Neural progenitor cell (in vitro differentiated cells): ENCODE results near the gene PLXNA4. TPM values are rescaled to one million over a fixed set of nuclear protein-coding genes. Genes with fewer than 3 reads are reported as not detected.

Experiments used
- DNase-seq: peaks from one replicate; pipeline ENCODE4 v3.0.0-alpha.2; 2016; ENCODE audit warnings: low spot score
- H2AFZ ChIP-seq: fragments of 200-600 bp; sonication (generic); replicated peaks from 2 replicates; pipeline ENCODE4 v1.6.1; 2016; ENCODE audit warnings: antibody characterized with exemption
- H3F3A ChIP-seq: fragments of 200-600 bp; sonication (generic); 2 replicates; pipeline ENCODE4 v1.6.1; 2016; ENCODE audit warnings: antibody characterized with exemption, low read depth
- H3K27ac ChIP-seq: fragments of 200-600 bp; sonication (generic); 2 replicates; pipeline ENCODE4 v1.5.1; 2016; ENCODE audit warnings: mild to moderate bottlenecking
- H3K27me3 ChIP-seq: fragments of 200-600 bp; sonication (generic); 2 replicates; pipeline ENCODE4 v1.6.1; 2016; ENCODE audit warnings: mild to moderate bottlenecking, moderate library complexity
- H3K36me3 ChIP-seq: fragments of 200-600 bp; sonication (generic); 2 replicates; pipeline ENCODE4 v1.5.1; 2016
- H3K4me1 ChIP-seq: fragments of 200-600 bp; sonication (generic); 2 replicates; pipeline ENCODE4 v1.6.1; 2016; ENCODE audit warnings: mixed run types
- H3K4me2 ChIP-seq: fragments of 200-600 bp; sonication (generic); 2 replicates; pipeline ENCODE4 v1.6.1; 2016
- H3K4me3 ChIP-seq: fragments of 200-600 bp; sonication (generic); 2 replicates; pipeline ENCODE4 v1.5.1; 2016
- H3K79me2 ChIP-seq: fragments of 200-600 bp; sonication (generic); 2 replicates; pipeline ENCODE4 v1.6.1; 2016; ENCODE audit warnings: low read depth
- H3K9ac ChIP-seq: fragments of 200-600 bp; sonication (generic); 2 replicates; pipeline ENCODE4 v1.6.1; 2016
- H3K9me3 ChIP-seq: fragments of 200-600 bp; sonication (generic); 2 replicates; pipeline ENCODE4 v1.5.1; 2016; ENCODE audit warnings: low read depth
- H4K20me1 ChIP-seq: fragments of 200-600 bp; sonication (generic); 2 replicates; pipeline ENCODE4 v1.6.1; 2016; ENCODE audit warnings: low read depth
- H3K27ac Mint-ChIP-seq: 3 replicates; pipeline ENCODE4 v1.8.0; 2021; ENCODE audit warnings: mixed read lengths
- H3K27me3 Mint-ChIP-seq: 2 replicates; pipeline ENCODE4 v1.8.0; 2022; ENCODE audit warnings: low read depth, mild to moderate bottlenecking, inconsistent platforms, moderate library complexity, mixed read lengths; ENCODE audit not compliant: insufficient read depth
- H3K36me3 Mint-ChIP-seq: 3 replicates; pipeline ENCODE4 v1.8.0; 2021; ENCODE audit warnings: mixed read lengths
- H3K4me1 Mint-ChIP-seq: 3 replicates; pipeline ENCODE4 v1.8.0; 2021; ENCODE audit warnings: mixed read lengths
- H3K4me3 Mint-ChIP-seq: 3 replicates; pipeline ENCODE4 v1.8.0; 2021; ENCODE audit warnings: mild to moderate bottlenecking, moderate library complexity, mixed read lengths
- H3K9me3 Mint-ChIP-seq: 3 replicates; pipeline ENCODE4 v1.8.0; 2020; ENCODE audit warnings: mixed read lengths
- CTCF ChIP-seq: fragments of 200-600 bp; sonication (generic); IDR thresholded peaks from 2 replicates; pipeline ENCODE4 v1.5.1; 2017; ENCODE audit warnings: antibody characterized with exemption, mild to moderate bottlenecking
- EZH2 ChIP-seq: fragments of 200-600 bp; sonication (generic); IDR thresholded peaks from 2 replicates; pipeline ENCODE4 v1.6.1; 2017; ENCODE audit warnings: antibody characterized with exemption, mild to moderate bottlenecking, moderate library complexity
- EZH2phosphoT487 ChIP-seq: fragments of 200-600 bp; sonication (generic); IDR thresholded peaks from 2 replicates; pipeline ENCODE4 v1.6.1; 2017; ENCODE audit warnings: antibody characterized with exemption
- total RNA-seq: library from RNA; depleted of rRNA; stranded (reverse); fragments of >200 nt; gene quantifications from 2 replicates; pipeline ENCODE4 v1.2.3, GENCODE V29; 2015; ENCODE audit warnings: low replicate concordance

The PLXNA4 gene
- total RNA-seq, 1 donor from 2014 or later: 0.49 TPM

- Histone ChIP-seq H3K9ac (no peak overlapping the region), H3K36me3 (no peaks in the 10 kb centered on the region), H3K4me1 (peaks cover 28% of the 10 kb centered on the region), H3K27ac (no peak overlapping the region), H4K20me1 (no peaks in the 10 kb centered on the region), H3K27me3 (no peaks in the 10 kb centered on the region), H3K9me3 (peaks cover 3% of the 10 kb centered on the region), H3K4me3 (no peak overlapping the region), H3K4me2 (no peak overlapping the region), H3K79me2 (no peaks in the 10 kb centered on the region), H3F3A (no peaks in the 10 kb centered on the region), H2AFZ (no peak overlapping the region)
- no peak for DNase-seq
- TF ChIP-seq EZH2: no peak
- TF ChIP-seq EZH2phosphoT487: no peak
- TF ChIP-seq CTCF: no peak
- Mint-ChIP-seq H3K9me3 (no peaks in the 10 kb centered on the region), H3K36me3 (no peaks in the 10 kb centered on the region), H3K27me3 (peaks cover 7% of the 10 kb centered on the region), H3K27ac (no peak overlapping the region), H3K4me3 (no peak overlapping the region), H3K4me1 (peaks cover 31% of the 10 kb centered on the region)
Observed at GRCh38 chr7:132349075-132349474, 227.2 kb downstream of the PLXNA4 start.

GRCh38 chr7:132348341-132348740, 227.9 kb downstream of the PLXNA4 start:
- DNase-seq: no peak
- no peak overlapping the region for H3K27ac Mint-ChIP-seq
- TF ChIP-seq EZH2phosphoT487: no peak
- TF ChIP-seq CTCF: no peak
- no peak for TF ChIP-seq EZH2
- Histone ChIP-seq H3K9me3 (peaks cover 3% of the 10 kb centered on the region), H3K79me2 (no peaks in the 10 kb centered on the region), H2AFZ (no peak overlapping the region), H3K4me2 (no peak overlapping the region), H4K20me1 (no peaks in the 10 kb centered on the region), H3K36me3 (no peaks in the 10 kb centered on the region), H3K9ac (no peak overlapping the region), H3K4me1 (peaks cover 28% of the 10 kb centered on the region), H3K27ac (no peak overlapping the region), H3K4me3 (no peak overlapping the region), H3K27me3 (no peaks in the 10 kb centered on the region), H3F3A (no peaks in the 10 kb centered on the region)
- no peaks in the 10 kb centered on the region for H3K36me3 Mint-ChIP-seq
- H3K9me3 Mint-ChIP-seq: no peaks in the 10 kb centered on the region
- H3K4me3 Mint-ChIP-seq: no peak overlapping the region
- peaks cover 31% of the 10 kb centered on the region for H3K4me1 Mint-ChIP-seq
- peaks cover 10% of the 10 kb centered on the region for H3K27me3 Mint-ChIP-seq

GRCh38 chr7:132347858-132348257, 228.4 kb downstream of the PLXNA4 start:
- no peaks in the 10 kb centered on the region for H4K20me1 ChIP-seq
- no peaks in the 10 kb centered on the region for H3K27me3 ChIP-seq
- no peak overlapping the region for H2AFZ ChIP-seq
- H3K4me1 Mint-ChIP-seq: peaks cover 31% of the 10 kb centered on the region
- peak overlapping the region; percentile 42 for H3K4me2 ChIP-seq
- no peak overlapping the region for H3K9ac ChIP-seq
- no peaks in the 10 kb centered on the region for H3K36me3 Mint-ChIP-seq
- no peaks in the 10 kb centered on the region for H3K36me3 ChIP-seq
- no peaks in the 10 kb centered on the region for H3K9me3 Mint-ChIP-seq
- H3K27me3 Mint-ChIP-seq: peaks cover 10% of the 10 kb centered on the region
- H3K27ac ChIP-seq: no peak overlapping the region
- peak; percentile 8 for DNase-seq
- peaks cover 28% of the 10 kb centered on the region for H3K4me1 ChIP-seq
- no peaks in the 10 kb centered on the region for H3F3A ChIP-seq
- H3K27ac Mint-ChIP-seq: no peak overlapping the region
- no peaks in the 10 kb centered on the region for H3K79me2 ChIP-seq
- TF ChIP-seq CTCF: no peak
- no peak for TF ChIP-seq EZH2phosphoT487
- TF ChIP-seq EZH2: no peak
- H3K4me3 Mint-ChIP-seq: no peak overlapping the region
- no peak overlapping the region for H3K4me3 ChIP-seq
- H3K9me3 ChIP-seq: peaks cover 3% of the 10 kb centered on the region

GRCh38 chr7:132347123-132347522, 229.1 kb downstream of the PLXNA4 start:
- H3K27me3 ChIP-seq: no peaks in the 10 kb centered on the region
- peaks cover 25% of the 10 kb centered on the region for H3K4me1 ChIP-seq
- peaks cover 10% of the 10 kb centered on the region for H3K27me3 Mint-ChIP-seq
- H3K9ac ChIP-seq: no peak overlapping the region
- no peaks in the 10 kb centered on the region for H3K9me3 Mint-ChIP-seq
- peaks cover 26% of the 10 kb centered on the region for H3K4me1 Mint-ChIP-seq
- no peaks in the 10 kb centered on the region for H3K79me2 ChIP-seq
- no peak overlapping the region for H3K4me3 ChIP-seq
- no peak for DNase-seq
- H3K4me3 Mint-ChIP-seq: no peak overlapping the region
- no peak for TF ChIP-seq CTCF
- TF ChIP-seq EZH2: no peak
- no peak for TF ChIP-seq EZH2phosphoT487
- H3K36me3 ChIP-seq: no peaks in the 10 kb centered on the region
- no peak overlapping the region for H3K4me2 ChIP-seq
- no peak overlapping the region for H3K27ac ChIP-seq
- no peaks in the 10 kb centered on the region for H3K36me3 Mint-ChIP-seq
- H2AFZ ChIP-seq: no peak overlapping the region
- H3K9me3 ChIP-seq: peaks cover 3% of the 10 kb centered on the region
- no peaks in the 10 kb centered on the region for H4K20me1 ChIP-seq
- no peaks in the 10 kb centered on the region for H3F3A ChIP-seq
- no peak overlapping the region for H3K27ac Mint-ChIP-seq
